ENCODE results near the gene PUS1. TPM values are rescaled to one million over a fixed set of nuclear protein-coding genes. Genes with fewer than 3 reads are reported as not detected.

Gene PUS1
- total RNA-seq, 5 donors from 2014 or later (not counting 1 experiment from before 2014, with no cell fraction given) = 27.8 to 71.4 (median 66.5) TPM

- 93% methylated on average over 9 of the region's 11 CpGs for WGBS (ENCODE audit: insufficient coverage)
- CTCF ChIA-PET = no interaction called here
Observed at GRCh38 chr12:131934535-131934934, 5.5 kb downstream of the PUS1 start.

DNA sequence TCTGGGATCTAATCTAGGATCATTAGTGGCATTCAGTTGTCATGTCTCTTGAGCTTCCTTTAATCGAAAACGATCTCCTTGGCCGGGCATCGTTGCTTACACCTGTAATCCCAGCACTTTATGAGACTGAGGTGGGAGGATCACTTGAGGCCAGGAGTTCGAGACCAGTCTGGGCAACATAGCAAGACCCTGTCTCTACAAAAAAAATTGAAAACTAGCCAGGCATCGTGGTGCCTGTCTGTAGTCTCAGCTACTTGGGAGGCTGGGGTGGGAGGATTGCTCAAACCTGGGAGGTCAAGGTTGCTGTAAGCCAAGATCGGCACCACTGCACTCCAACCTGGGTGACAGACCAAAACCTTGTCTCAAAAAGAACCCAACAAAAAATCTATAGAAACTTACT lies 9.0 kb downstream of the PUS1 start:
- Mint-ChIP-seq H3K9me3 (no peaks in the 10 kb centered on the region), H3K36me3 (peaks cover 24% of the 10 kb centered on the region), H3K4me1 (no peaks in the 10 kb centered on the region), H3K27ac (peak overlapping the region in 1 of 2 donors; percentile 36), H3K27me3 (no peaks in the 10 kb centered on the region), H3K4me3 (no peak overlapping the region)
- DNase-seq = no peak
- POLR2A ChIA-PET = no interaction called here
- no peak for ATAC-seq (replicated peaks in 1 of 4)
- no CpG with 5 or more reads among the region's 7 CpGs for WGBS (ENCODE audit: insufficient coverage)
- Histone ChIP-seq H3K27ac (ENCODE audit: low read length) (no peak overlapping the region), H3K4me1 (ENCODE audit: control insufficient read depth in 1 of 2, extremely low read depth in 1 of 2, insufficient read depth in 2 of 2, low read length in 2 of 2) (no peaks in the 10 kb centered on the region), H3K36me3 (ENCODE audit: control insufficient read depth in 2 of 2, extremely low read depth in 1 of 2, insufficient read depth in 1 of 2, low read length in 1 of 2) (peaks cover 24 to 44% of the 10 kb centered on the region in 2 donors), H3K4me3 (ENCODE audit: control insufficient read depth in 1 of 2, extremely low read depth in 1 of 2, low read length in 1 of 2) (no peak overlapping the region), H3K9me3 (no peaks in the 10 kb centered on the region), H3K27me3 (replicated peaks in 1 of 2; ENCODE audit: control insufficient read depth in 2 of 2, extremely low read depth in 1 of 2, insufficient read depth in 2 of 2, low read length in 1 of 2) (no peaks in the 10 kb centered on the region)
- CTCF ChIA-PET = no interaction called here

More at GRCh38 chr12:131934535-131934934, 5.5 kb downstream of the PUS1 start:
- no peak for ATAC-seq (replicated peaks in 1 of 4)
- H3K27ac Mint-ChIP-seq = no peak overlapping the region
- H3K27me3 Mint-ChIP-seq = no peaks in the 10 kb centered on the region
- H3K36me3 Mint-ChIP-seq = peaks cover 21% of the 10 kb centered on the region
- H3K4me3 Mint-ChIP-seq = no peak overlapping the region
- Histone ChIP-seq H3K27ac (ENCODE audit: low read length) (no peak overlapping the region), H3K9me3 (no peaks in the 10 kb centered on the region), H3K4me1 (ENCODE audit: control insufficient read depth in 1 of 2, extremely low read depth in 1 of 2, insufficient read depth in 2 of 2, low read length in 2 of 2) (peaks cover 4 to 14% of the 10 kb centered on the region in 2 experiments), H3K4me3 (ENCODE audit: control insufficient read depth in 1 of 2, extremely low read depth in 1 of 2, low read length in 1 of 2) (no peak overlapping the region), H3K27me3 (replicated peaks in 1 of 2; ENCODE audit: control insufficient read depth in 2 of 2, extremely low read depth in 1 of 2, insufficient read depth in 2 of 2, low read length in 1 of 2) (no peaks in the 10 kb centered on the region), H3K36me3 (ENCODE audit: control insufficient read depth in 2 of 2, extremely low read depth in 1 of 2, insufficient read depth in 1 of 2, low read length in 1 of 2) (peaks cover 20 to 45% of the 10 kb centered on the region in 2 donors)
- no peaks in the 10 kb centered on the region for H3K9me3 Mint-ChIP-seq
- no peak for DNase-seq
- POLR2A ChIA-PET = interaction anchor here in 1 of 2 donors (0.6 kb wide), 1 partner anchor 88 kb away, joined by 8 read pairs; no protein-coding TSS in a partner anchor
- peaks cover 10 to 16% (median 13%) of the 10 kb centered on the region in 3 donors for H3K4me1 Mint-ChIP-seq

GRCh38 chr12:131939007-131939406 lies 9.9 kb downstream of the PUS1 start:
- no peaks in the 10 kb centered on the region for H3K9me3 Mint-ChIP-seq
- POLR2A ChIA-PET = interaction anchor here in 1 of 2 donors (0.7 kb wide), 1 partner anchor 126 kb away, joined by 8 read pairs; no protein-coding TSS in a partner anchor
- no peak overlapping the region for H3K27ac Mint-ChIP-seq
- H3K4me1 Mint-ChIP-seq = no peaks in the 10 kb centered on the region
- DNase-seq (no peak), ATAC-seq (replicated peaks in 1 of 4) (no peak)
- H3K27me3 Mint-ChIP-seq = no peaks in the 10 kb centered on the region
- H3K36me3 ChIP-seq (ENCODE audit: control insufficient read depth in 2 of 2, extremely low read depth in 1 of 2, insufficient read depth in 1 of 2, low read length in 1 of 2) = peaks cover 20 to 43% of the 10 kb centered on the region in 2 donors
- no peak overlapping the region for H3K4me3 Mint-ChIP-seq
- over 99% methylated on average over 12 of the region's 16 CpGs for WGBS (ENCODE audit: insufficient coverage)
- no peaks in the 10 kb centered on the region for H3K4me1 ChIP-seq (ENCODE audit: control insufficient read depth in 1 of 2, extremely low read depth in 1 of 2, insufficient read depth in 2 of 2, low read length in 2 of 2)
- CTCF ChIA-PET = no interaction called here
- no peaks in the 10 kb centered on the region for H3K27me3 ChIP-seq (replicated peaks in 1 of 2; ENCODE audit: control insufficient read depth in 2 of 2, extremely low read depth in 1 of 2, insufficient read depth in 2 of 2, low read length in 1 of 2)
- H3K36me3 Mint-ChIP-seq = peaks cover 20% of the 10 kb centered on the region
- no peaks in the 10 kb centered on the region for H3K9me3 ChIP-seq
- H3K27ac ChIP-seq (ENCODE audit: low read length) = no peak overlapping the region
- H3K4me3 ChIP-seq (ENCODE audit: control insufficient read depth in 1 of 2, extremely low read depth in 1 of 2, low read length in 1 of 2) = no peak overlapping the region

GRCh38 chr12:131940141-131940547 lies 11.1 kb downstream of the PUS1 start:
- Mint-ChIP-seq H3K36me3 (peaks cover 27% of the 10 kb centered on the region), H3K9me3 (no peaks in the 10 kb centered on the region), H3K27ac (no peak overlapping the region), H3K4me1 (no peaks in the 10 kb centered on the region), H3K4me3 (no peak overlapping the region), H3K27me3 (no peaks in the 10 kb centered on the region)
- ChIA-PET POLR2A (no interaction called here), CTCF (interaction anchor here in 1 of 2 donors (0.6 kb wide), 1 partner anchor 147 kb away, joined by 3 read pairs; no protein-coding TSS in a partner anchor)
- Histone ChIP-seq H3K4me1 (ENCODE audit: control insufficient read depth in 1 of 2, extremely low read depth in 1 of 2, insufficient read depth in 2 of 2, low read length in 2 of 2) (no peaks in the 10 kb centered on the region), H3K9me3 (no peaks in the 10 kb centered on the region), H3K36me3 (ENCODE audit: control insufficient read depth in 2 of 2, extremely low read depth in 1 of 2, insufficient read depth in 1 of 2, low read length in 1 of 2) (peaks cover 24 to 37% of the 10 kb centered on the region in 2 donors), H3K27me3 (replicated peaks in 1 of 2; ENCODE audit: control insufficient read depth in 2 of 2, extremely low read depth in 1 of 2, insufficient read depth in 2 of 2, low read length in 1 of 2) (no peaks in the 10 kb centered on the region), H3K4me3 (ENCODE audit: control insufficient read depth in 1 of 2, extremely low read depth in 1 of 2, low read length in 1 of 2) (no peak overlapping the region), H3K27ac (ENCODE audit: low read length) (no peak overlapping the region)
- WGBS (ENCODE audit: insufficient coverage) = no CpG with 5 or more reads among the region's 8 CpGs
- ATAC-seq (replicated peaks in 1 of 4) (no peak), DNase-seq (no peak)

DNA sequence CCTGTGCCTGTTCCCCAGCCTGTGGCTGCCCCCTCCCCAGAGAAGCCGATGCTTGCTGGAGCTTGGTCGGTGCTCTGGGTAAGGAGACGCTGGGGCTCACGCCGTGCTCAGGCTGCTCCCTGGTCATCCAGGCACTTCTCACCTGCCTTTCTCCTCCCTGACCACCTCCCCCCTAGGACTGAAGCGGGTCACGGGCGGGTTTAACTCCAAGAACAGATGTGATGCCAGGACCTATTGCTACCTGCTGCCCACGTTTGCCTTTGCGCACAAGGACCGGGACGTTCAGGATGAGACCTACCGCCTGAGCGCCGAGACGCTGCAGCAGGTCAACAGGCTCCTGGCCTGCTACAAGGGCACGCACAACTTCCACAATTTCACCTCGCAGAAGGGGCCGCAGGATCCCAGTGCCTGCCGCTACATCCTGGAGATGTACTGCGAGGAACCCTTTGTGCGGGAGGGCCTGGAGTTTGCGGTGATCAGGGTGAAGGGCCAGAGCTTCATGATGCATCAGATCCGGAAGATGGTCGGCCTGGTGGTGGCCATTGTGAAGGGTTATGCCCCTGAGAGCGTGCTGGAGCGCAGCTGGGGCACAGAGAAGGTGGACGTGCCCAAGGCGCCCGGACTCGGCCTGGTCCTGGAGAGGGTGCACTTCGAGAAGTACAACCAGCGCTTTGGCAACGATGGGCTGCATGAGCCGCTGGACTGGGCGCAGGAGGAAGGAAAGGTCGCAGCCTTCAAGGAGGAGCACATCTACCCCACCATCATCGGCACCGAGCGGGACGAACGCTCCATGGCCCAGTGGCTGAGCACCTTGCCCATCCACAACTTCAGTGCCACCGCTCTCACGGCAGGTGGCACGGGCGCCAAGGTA lies 12.3 kb downstream of the PUS1 start:
- H3K36me3 ChIP-seq (ENCODE audit: control insufficient read depth in 2 of 2, extremely low read depth in 1 of 2, insufficient read depth in 1 of 2, low read length in 1 of 2) = peaks cover 24 to 34% of the 10 kb centered on the region in 2 donors
- H3K27me3 ChIP-seq (replicated peaks in 1 of 2; ENCODE audit: control insufficient read depth in 2 of 2, extremely low read depth in 1 of 2, insufficient read depth in 2 of 2, low read length in 1 of 2) = no peaks in the 10 kb centered on the region
- Mint-ChIP-seq H3K4me3 (no peak overlapping the region), H3K4me1 (no peaks in the 10 kb centered on the region), H3K27me3 (no peaks in the 10 kb centered on the region), H3K36me3 (peaks cover 29% of the 10 kb centered on the region), H3K27ac (no peak overlapping the region), H3K9me3 (no peaks in the 10 kb centered on the region)
- no peaks in the 10 kb centered on the region for H3K9me3 ChIP-seq
- ATAC-seq (replicated peaks in 1 of 4) (no peak), DNase-seq (no peak)
- ChIA-PET CTCF (no interaction called here), POLR2A (interaction anchor here in 1 of 2 donors (0.7 kb wide), 1 partner anchor 165 kb away, joined by 4 read pairs; no protein-coding TSS in a partner anchor)
- H3K27ac ChIP-seq (ENCODE audit: low read length) = no peak overlapping the region
- WGBS (ENCODE audit: insufficient coverage) = 98% methylated on average over 43 of the region's 46 CpGs
- no peak overlapping the region for H3K4me3 ChIP-seq (ENCODE audit: control insufficient read depth in 1 of 2, extremely low read depth in 1 of 2, low read length in 1 of 2)
- no peaks in the 10 kb centered on the region for H3K4me1 ChIP-seq (ENCODE audit: control insufficient read depth in 1 of 2, extremely low read depth in 1 of 2, insufficient read depth in 2 of 2, low read length in 2 of 2)

DNA sequence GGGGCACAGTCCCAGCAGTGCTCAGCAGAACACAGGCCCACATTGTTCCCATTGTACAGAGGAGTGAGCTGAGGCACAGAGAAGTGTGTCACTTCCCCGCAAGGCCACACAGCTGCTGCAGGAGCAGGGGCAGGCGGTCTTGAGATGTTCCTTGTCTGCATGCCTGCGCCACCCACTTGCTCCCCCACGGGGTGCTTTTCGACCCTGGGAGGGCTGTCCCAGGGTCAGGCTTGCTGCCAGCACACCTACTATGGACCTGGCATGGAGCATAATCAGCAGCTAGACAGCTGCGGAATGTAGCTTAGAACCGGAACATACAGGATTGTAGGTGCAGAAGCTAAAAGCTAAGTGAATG lies 12.9 kb downstream of the PUS1 start:
- Mint-ChIP-seq H3K9me3 (no peaks in the 10 kb centered on the region), H3K27ac (no peak overlapping the region), H3K4me1 (no peaks in the 10 kb centered on the region), H3K27me3 (no peaks in the 10 kb centered on the region), H3K4me3 (no peak overlapping the region), H3K36me3 (peaks cover 27% of the 10 kb centered on the region)
- H3K4me1 ChIP-seq (ENCODE audit: control insufficient read depth in 1 of 2, extremely low read depth in 1 of 2, insufficient read depth in 2 of 2, low read length in 2 of 2) = no peaks in the 10 kb centered on the region
- H3K27me3 ChIP-seq (replicated peaks in 1 of 2; ENCODE audit: control insufficient read depth in 2 of 2, extremely low read depth in 1 of 2, insufficient read depth in 2 of 2, low read length in 1 of 2) = no peaks in the 10 kb centered on the region
- ChIA-PET POLR2A (interaction anchor here in 1 of 2 donors (0.7 kb wide), 1 partner anchor 166 kb away, joined by 4 read pairs; no protein-coding TSS in a partner anchor), CTCF (no interaction called here)
- WGBS (ENCODE audit: insufficient coverage) = 100% methylated on average over 6 of the region's 7 CpGs
- no peak overlapping the region for H3K27ac ChIP-seq (ENCODE audit: low read length)
- H3K9me3 ChIP-seq = no peaks in the 10 kb centered on the region
- DNase-seq (no peak), ATAC-seq (replicated peaks in 1 of 4) (no peak)
- no peak overlapping the region for H3K4me3 ChIP-seq (ENCODE audit: control insufficient read depth in 1 of 2, extremely low read depth in 1 of 2, low read length in 1 of 2)
- peaks cover 24 to 34% of the 10 kb centered on the region in 2 donors for H3K36me3 ChIP-seq (ENCODE audit: control insufficient read depth in 2 of 2, extremely low read depth in 1 of 2, insufficient read depth in 1 of 2, low read length in 1 of 2)
